H1 (cell line): ENCODE results near the gene C1orf174. TPM values are rescaled to one million over a fixed set of nuclear protein-coding genes. Genes with fewer than 3 reads are reported as not detected.

Experiments
- CTCF ChIA-PET: fragments of 300-600 bp; sonication (Branson Sonifier 250); formaldehyde crosslinking; loops from one replicate; lab custom pipeline; 2021; ENCODE audit not compliant: partially characterized antibody; lab: Charles Lee
- POLR2A ChIA-PET: fragments of 300-600 bp; sonication (Branson Sonifier 250); formaldehyde crosslinking; loops from one replicate; lab custom pipeline; 2021; ENCODE audit warnings: inconsistent platforms; ENCODE audit not compliant: partially characterized antibody; lab: Charles Lee
- DNase-seq, 2 experiments: peaks; one replicate each; pipeline versions ENCODE4 v3.0.0 to v3.0.0-alpha.2; 2010 to 2022; ENCODE audit warnings: low spot score in 2 of 2, low read depth in 1 of 2, mixed read lengths in 1 of 2
- FAIRE-seq: peaks from 2 replicates; lab custom pipeline; 2011; peaks lifted over from hg19 to GRCh38; lab: Jason Lieb, UNC
- H2AFZ ChIP-seq: 2 replicates; pipeline ENCODE4 v1.8.1; 2012; ENCODE audit warnings: low read length, inconsistent platforms
- H2AK5ac ChIP-seq: 2 replicates; pipeline ENCODE4 v1.6.1; 2013; ENCODE audit warnings: low read depth, low read length
- H2BK120ac ChIP-seq: replicated peaks from 2 replicates; pipeline ENCODE3; 2013; ENCODE audit warnings: low read depth, low read length, inconsistent platforms
- H2BK12ac ChIP-seq: 2 replicates; pipeline ENCODE4 v1.6.1; 2013; ENCODE audit warnings: low read depth, low read length
- H2BK15ac ChIP-seq: 2 replicates; pipeline ENCODE4 v1.6.1; 2013; ENCODE audit warnings: low read length
- H2BK20ac ChIP-seq: 2 replicates; pipeline ENCODE4 v1.6.1; 2013; ENCODE audit warnings: low read length
- H2BK5ac ChIP-seq: 2 replicates; pipeline ENCODE4 v1.6.1; 2013; ENCODE audit warnings: low read depth, low read length
- H3K14ac ChIP-seq: 2 replicates; pipeline ENCODE4 v1.6.1; 2013; ENCODE audit warnings: inconsistent platforms; ENCODE audit not compliant: insufficient read length
- H3K18ac ChIP-seq: 2 replicates; pipeline ENCODE4 v1.6.1; 2013; ENCODE audit warnings: low read length; ENCODE audit errors: extremely low read depth
- H3K23ac ChIP-seq: 2 replicates; pipeline ENCODE4 v1.6.1; 2013; ENCODE audit warnings: inconsistent platforms; ENCODE audit not compliant: insufficient read length
- H3K23me2 ChIP-seq: 2 replicates; pipeline ENCODE4 v1.6.1; 2013; ENCODE audit warnings: low read depth, low read length
- H3K27ac ChIP-seq: 2 replicates; pipeline ENCODE4 v1.6.1; 2011; ENCODE audit warnings: low read depth, low read length, inconsistent platforms
- H3K27me3 ChIP-seq, 4 experiments: replicated peaks in 1 of 4; 1 replicate in 1 of 4; 2 replicates in 3 of 4; pipeline versions ENCODE4 v1.6.1 to v1.8.1; 2011 to 2013; ENCODE audit warnings: low read length in 3 of 4, mild to moderate bottlenecking in 3 of 4, inconsistent platforms in 2 of 4, mixed read lengths in 2 of 4, moderate library complexity in 1 of 4; ENCODE audit not compliant: control insufficient read depth in 3 of 4, insufficient read depth in 3 of 4; ENCODE audit errors: extremely low read depth in 1 of 4
- H3K36me3 ChIP-seq, 4 experiments: 2 replicates each; pipeline versions ENCODE4 v1.6.1 to v1.8.1; 2011 to 2013; ENCODE audit warnings: mild to moderate bottlenecking in 4 of 4, low read length in 3 of 4, moderate library complexity in 2 of 4, control low read depth in 1 of 4, inconsistent platforms in 1 of 4; ENCODE audit not compliant: insufficient read depth in 4 of 4, control insufficient read depth in 2 of 4
- H3K4ac ChIP-seq: replicated peaks from 2 replicates; pipeline ENCODE3; 2013; ENCODE audit warnings: low read length, low read depth, mixed read lengths, inconsistent platforms; ENCODE audit not compliant: insufficient read length
- H3K4me1 ChIP-seq, 4 experiments: replicated peaks in 1 of 4; 1 replicate in 1 of 4; 2 replicates in 3 of 4; pipeline versions ENCODE4 v1.6.1 to v1.8.1; 2011 to 2013; ENCODE audit warnings: low read length in 3 of 4, inconsistent platforms in 2 of 4, mixed read lengths in 1 of 4; ENCODE audit not compliant: insufficient read depth in 4 of 4, control insufficient read depth in 3 of 4
- H3K4me2 ChIP-seq, 2 experiments: 2 replicates each; pipeline versions ENCODE4 v1.6.1 to v1.8.1; 2011 to 2013; ENCODE audit warnings: low read depth in 2 of 2, low read length in 2 of 2, control low read depth in 1 of 2, inconsistent platforms in 1 of 2, mild to moderate bottlenecking in 1 of 2; ENCODE audit not compliant: insufficient read depth in 1 of 2
- H3K4me3 ChIP-seq, 4 experiments: fragments of 200-600, 300-600 bp in 1 of 4; sonication (generic), shearing (Covaris generic), sonication (Bioruptor Twin) in 1 of 4; 2 replicates each; pipeline versions ENCODE4 v1.5.1 to v1.8.1; 2011 to 2016; ENCODE audit warnings: low read length in 4 of 4, low read depth in 3 of 4, control low read depth in 2 of 4, inconsistent platforms in 2 of 4, mild to moderate bottlenecking in 2 of 4, mixed read lengths in 1 of 4, moderate library complexity in 1 of 4; ENCODE audit not compliant: insufficient read depth in 2 of 4; ENCODE audit errors: extremely low read depth in 1 of 4
- H3K56ac ChIP-seq: replicated peaks from 2 replicates; pipeline ENCODE3; 2013; ENCODE audit warnings: low read depth, mild to moderate bottlenecking, mixed read lengths, low read length, inconsistent platforms; ENCODE audit not compliant: insufficient read length
- H3K79me1 ChIP-seq: 2 replicates; pipeline ENCODE4 v1.6.1; 2013; ENCODE audit warnings: low read depth, low read length, control low read depth
- H3K79me2 ChIP-seq, 2 experiments: 2 replicates each; pipeline versions ENCODE4 v1.6.1 to v1.8.1; 2012 to 2013; ENCODE audit warnings: low read length in 2 of 2, mild to moderate bottlenecking in 2 of 2, inconsistent platforms in 1 of 2; ENCODE audit not compliant: insufficient read depth in 2 of 2, control insufficient read depth in 1 of 2
- H3K9ac ChIP-seq, 4 experiments: replicated peaks in 1 of 4; 1 replicate in 1 of 4; 2 replicates in 3 of 4; pipeline versions ENCODE4 v1.6.1 to v1.8.1; 2011 to 2013; ENCODE audit warnings: low read depth in 3 of 4, low read length in 3 of 4, control low read depth in 2 of 4, mild to moderate bottlenecking in 2 of 4, moderate library complexity in 2 of 4, inconsistent platforms in 1 of 4; ENCODE audit errors: extremely low read depth in 1 of 4
- H3K9me3 ChIP-seq, 2 experiments: 2 replicates each; pipeline versions ENCODE4 v1.6.1 to v1.8.1; 2012 to 2013; ENCODE audit warnings: mild to moderate bottlenecking in 2 of 2, moderate library complexity in 2 of 2, control low read depth in 1 of 2, inconsistent platforms in 1 of 2, low read depth in 1 of 2, low read length in 1 of 2, mixed read lengths in 1 of 2; ENCODE audit not compliant: insufficient read depth in 2 of 2
- H4K20me1 ChIP-seq, 2 experiments: replicated peaks in 1 of 2; 2 replicates each; pipeline versions ENCODE3 to v1.8.1; 2011 to 2013; ENCODE audit warnings: inconsistent platforms in 2 of 2, low read length in 2 of 2, mild to moderate bottlenecking in 1 of 2; ENCODE audit not compliant: insufficient read depth in 2 of 2, control insufficient read depth in 1 of 2
- H4K5ac ChIP-seq: 2 replicates; pipeline ENCODE4 v1.6.1; 2013; ENCODE audit warnings: low read length, low read depth, mixed read lengths, inconsistent platforms; ENCODE audit not compliant: insufficient read length
- H4K8ac ChIP-seq: 2 replicates; pipeline ENCODE4 v1.8.0; 2013; ENCODE audit warnings: mild to moderate bottlenecking, moderate library complexity, low read length, inconsistent platforms; ENCODE audit not compliant: insufficient read depth; ENCODE audit errors: extremely low read depth
- H4K91ac ChIP-seq: replicated peaks from 2 replicates; pipeline ENCODE3; 2013; ENCODE audit warnings: low read length, mixed read lengths, inconsistent platforms; ENCODE audit not compliant: insufficient read length
- BRCA1 ChIP-seq: IDR thresholded peaks from 2 replicates; pipeline ENCODE4 v1.6.1; 2012; ENCODE audit warnings: low read depth, low read length, improper control_type of control experiment
- CBX5 ChIP-seq: fragments of 300-800, 300-1000 bp; sonication (generic); IDR thresholded peaks from 2 replicates; pipeline ENCODE4 v1.7.1; 2016; ENCODE audit warnings: antibody characterized with exemption, low read length, low read depth
- CTBP2 ChIP-seq: IDR thresholded peaks from 2 replicates; pipeline ENCODE4 v1.7.0; 2011; ENCODE audit warnings: borderline replicate concordance, mild to moderate bottlenecking, moderate library complexity, mixed read lengths, low read length; ENCODE audit not compliant: insufficient read depth, insufficient read length
- CTCF ChIP-seq, 3 experiments: IDR thresholded peaks; 1 replicate in 2 of 3; 2 replicates in 1 of 3; pipeline versions ENCODE4 v1.5.1 to v1.6.1; 2011; ENCODE audit warnings: low read length in 3 of 3, mild to moderate bottlenecking in 3 of 3, inconsistent platforms in 2 of 3, low read depth in 1 of 3, moderate library complexity in 1 of 3; ENCODE audit not compliant: insufficient read depth in 1 of 3; ENCODE audit errors: control extremely low read depth in 1 of 3
- FOSL1 ChIP-seq: IDR thresholded peaks from 2 replicates; pipeline ENCODE4 v1.6.1; 2011; ENCODE audit warnings: mild to moderate bottlenecking, low read depth, low read length, moderate library complexity; ENCODE audit not compliant: insufficient read depth
- JUND ChIP-seq: IDR thresholded peaks from 2 replicates; pipeline ENCODE4 v1.6.1; 2011; ENCODE audit warnings: mild to moderate bottlenecking, improper control_type of control experiment, low read length
- KDM5A ChIP-seq: fragments of 200-600 bp; IDR thresholded peaks from 2 replicates; pipeline ENCODE4 v1.7.1; 2012; ENCODE audit warnings: mild to moderate bottlenecking, low read length, inconsistent platforms, mixed read lengths
- MAFK ChIP-seq: IDR thresholded peaks from 2 replicates; pipeline ENCODE4 v1.6.1; 2012; ENCODE audit warnings: low read depth, mild to moderate bottlenecking, improper control_type of control experiment, low read length
- MAX ChIP-seq: IDR thresholded peaks from 2 replicates; pipeline ENCODE4 v1.6.1; 2012; ENCODE audit warnings: inconsistent platforms
- NANOG ChIP-seq: IDR thresholded peaks from 2 replicates; pipeline ENCODE4 v1.6.1; 2011; ENCODE audit warnings: low read length, low read depth, mild to moderate bottlenecking, inconsistent platforms; ENCODE audit not compliant: insufficient read depth, poor library complexity, severe bottlenecking
- RBBP5 ChIP-seq: IDR thresholded peaks from 2 replicates; pipeline ENCODE4 v1.7.1; 2012; ENCODE audit warnings: low read depth, mild to moderate bottlenecking, inconsistent platforms, low read length, moderate library complexity, borderline replicate concordance
- YY1 ChIP-seq: IDR thresholded peaks from 2 replicates; pipeline ENCODE4 v1.6.1; 2011; ENCODE audit warnings: low read depth, mild to moderate bottlenecking, low read length
- polyA plus RNA-seq, 7 experiments: library from polyadenylated mRNA; depleted of rRNA in 3 of 7; stranded (reverse) in 5 of 7; unstranded in 2 of 7; fragments of >200 nt in 5 of 7; fragments of 200-250 nt in 2 of 7; gene quantifications; 1 replicate in 5 of 7; 2 replicates in 1 of 7; 4 replicates in 1 of 7; pipeline versions ENCODE4 v1.2.1 to v1.2.3, GENCODE V29; 2011 to 2013; ENCODE audit warnings: missing spikeins in 2 of 7, mixed read lengths in 2 of 7
- total RNA-seq: library from RNA; stranded (reverse); fragmentation: NEBNext Ultra II Directional; extraction: Animal tissue kit (Norgen Biotek cat#: 25700); gene quantifications from 2 replicates; pipeline ENCODE4 v1.2.1, GENCODE V29; 2021

The C1orf174 gene
- total and polyA plus RNA-seq, 2 of the 8 experiments (the other 6 are each of a cell fraction or from before 2014, with no cell fraction given): 28.4 to 32.4 TPM

- Histone ChIP-seq H3K36me3 (0 out of 8 replicates have a peak, but pooled peaks cover 0 to 5% (median 2%) of the 10 kb centered on the region in 4 experiments), H3K79me2 (peaks cover 8 to 57% of the 10 kb centered on the region in 2 experiments), H3K4me2 (peak overlapping the region in 1 of 2 experiments; percentile 82; a peak in 3 of 4 replicates), H2BK20ac (no peak overlapping the region), H2AK5ac (no peak overlapping the region), H2BK5ac (no peak overlapping the region), H4K8ac (no peak overlapping the region), H2BK15ac (no peak overlapping the region), H2BK12ac (no peak overlapping the region), H3K79me1 (peaks cover 17% of the 10 kb centered on the region), H3K56ac (no peak overlapping the region), H3K18ac (no peak overlapping the region), H4K5ac (no peak overlapping the region), H4K91ac (no peak overlapping the region), H3K14ac (no peak overlapping the region), H2BK120ac (no peak overlapping the region), H3K4me1 (peaks cover 0 to 3% (median under 1%) of the 10 kb centered on the region in 4 experiments; a peak in 1 of 7 replicates), H3K23me2 (peaks cover 8% of the 10 kb centered on the region), H4K20me1 (peaks cover 4 to 16% of the 10 kb centered on the region in 2 experiments), H3K23ac (no peak overlapping the region), H3K9ac (no peak overlapping the region), H3K9me3 (no peaks in the 10 kb centered on the region), H2AFZ (no peak overlapping the region), H3K4me3 (peak overlapping the region in 1 of 4 experiments; percentile 92; a peak in 2 of 8 replicates), H3K27ac (no peak overlapping the region), H3K27me3 (no peaks in the 10 kb centered on the region), H3K4ac (no peak overlapping the region)
- DNase-seq: no peak
- FAIRE-seq: no peak
- CTCF ChIA-PET: interaction anchor here (1.8 to 2.0 kb wide), 2 partner anchors 40 to 104 kb away, joined by 4 to 9 read pairs; no protein-coding TSS in a partner anchor
- POLR2A ChIA-PET: interaction anchor here (3.3 kb wide), 1 partner anchor 103 kb away, joined by 29 read pairs; the partner anchor contains the start of gene LRRC47
- no peak for TF ChIP-seq KDM5A
- no peak for TF ChIP-seq RBBP5
- no peak for TF ChIP-seq CBX5
- TF ChIP-seq NANOG: no peak
- TF ChIP-seq BRCA1: no peak
- no peak for TF ChIP-seq YY1
- no peak for TF ChIP-seq CTBP2
- TF ChIP-seq JUND: no peak
- TF ChIP-seq MAX: no peak
- TF ChIP-seq MAFK: no peak
- TF ChIP-seq CTCF (IDR thresholded peaks at IDR 0.05; ENCODE audit: control extremely low read depth in 1 of 3, insufficient read depth in 1 of 3, low read depth in 1 of 3, low read length in 3 of 3): no peak
- TF ChIP-seq FOSL1: no peak
These were observed 1.7 kb downstream of the C1orf174 start for GRCh38 chr1:3898475-3898735.
